ELF-1 (cell line): Measurements from ENCODE around the gene RNF32.

Experiments
- DNase-seq: peaks from one replicate; pipeline ENCODE4 v3.0.0-alpha.2; 2016; ENCODE audit warnings: low read depth, low spot score

Gene RNF32

GRCh38 chr7:156640257-156640948 lies at the start of gene RNF32:
TSS of gene RNF32 (plus strand) at chr7:156640774. CDS start at chr7:156643878, 3,104 bp downstream.
- peak; percentile 89 for DNase-seq

- no peak for DNase-seq
Measured at GRCh38 chr7:156592155-156592884, 48.3 kb upstream of the RNF32 start.

- DNase-seq = no peak
Measured at GRCh38 chr7:156594283-156595080, 46.1 kb upstream of the RNF32 start.

- DNase-seq = no peak
Measured at GRCh38 chr7:156600496-156600895, 40.1 kb upstream of the RNF32 start.

- DNase-seq = no peak
Measured at GRCh38 chr7:156602283-156602682, 38.3 kb upstream of the RNF32 start.

- DNase-seq = no peak
Measured at GRCh38 chr7:156603011-156603410, 37.6 kb upstream of the RNF32 start.

- DNase-seq = no peak
Measured at GRCh38 chr7:156603629-156604028, 36.9 kb upstream of the RNF32 start.

GRCh38 chr7:156604311-156604710 lies 36.3 kb upstream of the RNF32 start:
- DNase-seq = peak; percentile 81

GRCh38 chr7:156604836-156605695 lies 35.5 kb upstream of the RNF32 start:
- DNase-seq = no peak

GRCh38 chr7:156606135-156606534 lies 34.4 kb upstream of the RNF32 start:
- DNase-seq = no peak

GRCh38 chr7:156606691-156607331 lies 33.8 kb upstream of the RNF32 start:
- DNase-seq = no peak

GRCh38 chr7:156607332-156608172 lies 33.0 kb upstream of the RNF32 start:
- no peak for DNase-seq

- DNase-seq = no peak
Measured at GRCh38 chr7:156608173-156608478, 32.4 kb upstream of the RNF32 start.

- no peak for DNase-seq
Measured at GRCh38 chr7:156609010-156609877, 31.3 kb upstream of the RNF32 start.

GRCh38 chr7:156610130-156610529 lies 30.4 kb upstream of the RNF32 start:
- no peak for DNase-seq

- no peak for DNase-seq
Measured at GRCh38 chr7:156610601-156611000, 30.0 kb upstream of the RNF32 start.

GRCh38 chr7:156611014-156612010 lies 29.3 kb upstream of the RNF32 start:
- DNase-seq = no peak

GRCh38 chr7:156612930-156613329 lies 27.6 kb upstream of the RNF32 start:
- DNase-seq = no peak
